ENCODE results near the gene FADD.
"Not testable (repeated sequence)": the region's sequence is repeated elsewhere in the genome, so short reads cannot be mapped to it uniquely, and the experiment has no call there.

FADD gene

DNA sequence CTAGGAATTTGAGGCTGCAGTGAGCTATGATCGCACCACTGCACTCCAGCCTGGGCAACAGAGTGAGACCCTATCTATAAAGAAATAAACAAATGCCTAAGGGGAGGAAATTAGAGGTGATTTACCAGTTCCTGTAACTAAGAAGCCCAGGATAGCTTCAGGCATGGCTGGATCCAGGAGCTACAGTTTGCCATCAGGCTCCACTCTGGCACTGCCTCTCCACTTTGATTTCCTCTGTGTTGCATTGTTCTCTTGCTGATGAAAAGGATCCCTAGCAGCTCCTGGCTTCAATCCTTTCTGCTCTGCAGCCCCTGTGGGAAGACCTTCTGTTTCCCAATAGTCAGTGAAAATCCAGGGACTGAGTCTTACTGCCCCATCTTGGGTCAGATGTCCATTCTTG is 20.1 kb upstream of the FADD start:
- no peak for DNase-seq

DNA sequence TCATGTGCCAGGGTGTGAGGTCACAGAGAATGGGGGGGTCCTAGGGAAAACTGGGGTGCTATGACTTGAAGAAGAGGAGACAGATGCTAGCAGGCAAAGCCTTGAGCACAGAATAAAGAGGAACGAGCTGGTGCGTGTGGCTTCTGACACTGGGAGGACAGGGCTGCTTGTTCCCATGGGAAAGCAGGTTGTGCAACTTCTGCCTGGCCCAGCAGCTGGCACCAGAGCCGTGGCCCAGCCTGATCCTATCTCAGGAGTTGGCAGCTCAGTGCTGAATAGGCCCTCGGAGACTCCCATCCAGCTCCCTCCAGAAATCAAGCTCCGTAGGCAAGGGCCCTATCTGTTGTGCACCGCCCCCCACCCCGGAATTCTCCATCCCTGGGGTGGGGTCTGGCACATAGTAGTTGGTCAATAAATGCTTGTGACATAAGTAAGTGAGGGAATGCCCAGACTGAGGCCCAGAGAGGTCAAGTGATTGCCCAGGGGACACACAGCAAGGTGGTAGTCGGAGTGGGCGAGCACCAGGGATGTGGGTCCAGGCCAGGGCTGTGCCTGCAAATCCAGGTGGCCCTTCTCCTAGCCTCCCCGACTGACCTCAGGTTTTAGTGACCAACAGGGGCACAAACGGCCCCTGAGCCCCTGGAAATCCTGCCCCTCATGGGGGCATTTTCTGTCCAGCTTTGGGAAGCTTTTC is 19.5 kb upstream of the FADD start:
- DNase-seq: no peak

DNA sequence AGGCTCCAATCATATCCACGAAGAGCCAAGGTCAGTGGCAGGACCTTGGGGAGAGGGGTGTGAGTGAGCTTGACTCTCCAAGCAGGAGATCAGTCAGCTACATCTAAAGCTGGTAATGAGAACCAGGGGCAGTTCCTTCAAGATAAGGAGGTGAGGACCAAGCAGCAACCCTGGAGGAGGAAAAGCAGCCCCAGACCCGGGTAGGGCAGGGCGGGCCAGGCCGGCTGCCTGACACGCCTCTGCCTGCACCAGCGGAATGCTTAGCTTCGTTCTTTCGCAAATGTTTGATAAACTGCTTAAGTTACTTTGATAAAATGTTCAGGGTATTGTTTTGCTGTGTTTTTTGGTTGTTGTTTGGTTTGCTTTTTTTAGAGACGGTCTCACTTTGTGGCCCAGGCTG is 18.7 kb upstream of the FADD start:
- no peak for DNase-seq

DNA sequence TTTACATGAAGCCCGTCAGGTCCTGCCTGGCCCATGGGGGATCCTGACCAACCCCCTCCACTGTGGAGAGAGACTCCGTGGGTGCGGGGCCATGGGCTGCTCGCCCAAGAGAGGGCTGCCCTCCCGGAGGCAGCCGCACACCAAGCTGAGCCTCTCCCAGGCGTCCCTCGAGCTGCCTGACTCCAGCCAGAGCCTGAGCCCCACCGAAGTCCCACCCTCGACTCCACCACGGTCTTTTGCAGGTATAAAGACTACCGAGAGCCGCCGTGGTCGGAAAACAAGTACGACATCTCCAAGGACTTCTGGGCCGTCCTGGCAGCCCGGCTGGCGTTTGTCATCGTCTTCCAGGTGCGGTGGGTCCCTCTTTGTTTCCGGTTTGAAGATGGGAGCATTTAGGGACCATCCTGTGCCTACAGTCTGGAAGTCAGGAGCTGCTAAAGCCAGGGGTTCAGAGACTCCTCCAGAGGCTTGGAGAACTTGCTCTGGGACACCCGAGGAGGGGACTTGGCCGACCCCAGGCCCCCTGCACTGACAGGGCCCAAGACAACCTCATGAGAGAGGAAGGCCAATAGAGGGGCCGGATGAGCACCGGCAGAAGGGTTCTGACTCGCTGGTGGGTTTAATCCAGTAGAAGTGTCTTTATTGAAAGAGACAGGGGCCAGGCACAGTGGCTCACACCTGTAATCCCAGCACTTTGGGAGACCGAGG is 17.6 kb upstream of the FADD start:
- DNase-seq: no peak

DNA sequence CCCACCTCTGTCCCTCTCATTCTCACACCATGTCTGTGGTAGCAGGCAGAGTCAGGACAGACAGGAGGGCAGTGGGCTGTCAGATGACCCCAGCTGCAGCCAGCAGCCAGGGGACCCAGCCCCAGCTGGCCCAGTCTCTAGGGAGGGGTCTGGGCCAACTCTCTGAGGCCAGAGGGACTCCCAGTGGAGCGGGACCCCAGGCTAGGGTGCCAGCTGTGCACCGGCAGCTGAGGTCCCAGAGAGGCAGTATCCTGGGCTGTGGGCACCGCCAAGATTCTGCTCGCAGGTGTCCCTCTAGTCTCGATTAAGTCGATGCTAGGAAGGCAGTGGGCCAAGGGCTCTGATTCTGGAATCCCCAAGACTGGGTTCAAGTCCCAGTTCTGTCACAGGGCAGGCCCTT is 16.7 kb upstream of the FADD start:
- DNase-seq: no peak

DNA sequence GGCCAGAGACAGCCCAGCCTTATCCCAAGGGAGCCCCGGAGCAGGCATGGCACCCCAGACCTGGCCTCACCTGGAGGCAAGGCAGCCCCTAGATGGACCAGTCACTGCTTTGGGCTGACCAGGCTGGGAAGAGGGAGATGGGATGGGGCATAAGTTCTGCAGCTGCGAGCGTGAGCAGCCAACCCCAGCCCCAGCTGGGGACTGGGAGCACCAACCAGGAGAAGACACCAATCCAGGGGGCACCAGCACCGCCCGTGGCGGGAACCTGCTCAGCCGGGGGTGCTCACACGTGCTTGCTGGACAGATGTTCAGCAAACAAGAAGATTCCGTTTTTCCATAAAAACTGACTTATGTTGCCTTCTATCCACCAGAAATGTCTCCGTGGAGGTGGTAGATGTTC is 16.2 kb upstream of the FADD start:
- DNase-seq: no peak

DNA sequence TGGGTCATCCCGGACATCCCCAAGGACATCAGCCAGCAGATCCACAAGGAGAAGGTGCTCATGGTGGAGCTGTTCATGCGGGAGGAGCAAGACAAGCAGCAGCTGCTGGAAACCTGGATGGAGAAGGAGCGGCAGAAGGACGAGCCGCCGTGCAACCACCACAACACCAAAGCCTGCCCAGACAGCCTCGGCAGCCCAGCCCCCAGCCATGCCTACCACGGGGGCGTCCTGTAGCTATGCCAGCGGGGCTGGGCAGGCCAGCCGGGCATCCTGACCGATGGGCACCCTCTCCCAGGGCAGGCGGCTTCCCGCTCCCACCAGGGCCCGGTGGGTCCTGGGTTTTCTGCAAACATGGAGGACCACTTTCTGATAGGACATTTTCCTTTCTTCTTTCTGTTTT is 15.3 kb upstream of the FADD start:
- DNase-seq: no peak

DNA sequence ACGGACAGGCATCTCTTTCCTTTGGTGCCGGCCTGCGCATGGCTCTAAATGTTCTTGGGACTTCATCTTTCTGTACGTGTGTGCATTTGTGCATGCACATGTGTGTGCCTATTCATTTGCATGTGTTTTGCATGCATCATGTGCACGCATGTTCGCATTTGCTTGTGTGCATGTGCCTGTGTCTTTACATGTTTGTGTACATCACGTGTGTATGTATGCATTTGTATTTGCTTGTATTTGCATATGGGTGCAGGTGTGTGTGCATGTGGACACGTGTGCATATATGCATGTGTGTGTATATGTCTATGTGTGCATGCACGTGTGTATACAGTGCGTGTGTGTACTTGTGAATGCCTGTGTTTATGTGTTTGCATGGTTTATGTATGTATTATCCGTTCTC is 13.5 kb upstream of the FADD start:
- no peak for DNase-seq

DNA sequence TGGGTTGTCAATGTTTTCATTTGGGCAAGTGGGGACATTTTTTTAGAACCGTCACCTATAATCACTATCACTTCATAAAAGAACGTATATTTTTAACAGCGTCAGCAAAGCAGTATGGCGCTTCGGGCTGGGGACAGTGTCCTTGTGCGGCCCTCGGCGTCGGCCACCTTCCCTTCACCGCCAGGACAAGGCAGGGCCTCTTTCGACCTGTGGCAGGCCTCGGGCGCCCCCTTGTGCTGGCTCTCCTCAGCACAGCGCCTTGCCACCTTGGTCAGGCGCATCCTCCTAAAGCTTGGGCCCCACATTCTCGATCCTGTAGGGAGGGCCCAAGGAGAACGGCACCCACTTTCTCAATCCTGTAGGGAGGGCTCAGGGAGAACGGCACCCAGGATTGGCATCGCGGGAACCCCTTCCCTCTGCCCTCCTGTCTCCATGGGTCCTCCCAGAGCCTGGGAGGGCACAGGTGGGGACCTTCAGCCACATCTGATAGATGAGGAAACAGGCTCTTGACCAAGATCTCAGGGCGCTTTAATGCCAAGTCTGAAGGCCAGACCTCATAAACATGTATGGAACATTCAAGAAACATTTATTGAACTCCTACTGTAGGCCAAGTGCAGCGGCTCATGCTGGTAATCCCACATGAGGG is 11.5 kb upstream of the FADD start:
- peak; percentile 53 for DNase-seq

DNA sequence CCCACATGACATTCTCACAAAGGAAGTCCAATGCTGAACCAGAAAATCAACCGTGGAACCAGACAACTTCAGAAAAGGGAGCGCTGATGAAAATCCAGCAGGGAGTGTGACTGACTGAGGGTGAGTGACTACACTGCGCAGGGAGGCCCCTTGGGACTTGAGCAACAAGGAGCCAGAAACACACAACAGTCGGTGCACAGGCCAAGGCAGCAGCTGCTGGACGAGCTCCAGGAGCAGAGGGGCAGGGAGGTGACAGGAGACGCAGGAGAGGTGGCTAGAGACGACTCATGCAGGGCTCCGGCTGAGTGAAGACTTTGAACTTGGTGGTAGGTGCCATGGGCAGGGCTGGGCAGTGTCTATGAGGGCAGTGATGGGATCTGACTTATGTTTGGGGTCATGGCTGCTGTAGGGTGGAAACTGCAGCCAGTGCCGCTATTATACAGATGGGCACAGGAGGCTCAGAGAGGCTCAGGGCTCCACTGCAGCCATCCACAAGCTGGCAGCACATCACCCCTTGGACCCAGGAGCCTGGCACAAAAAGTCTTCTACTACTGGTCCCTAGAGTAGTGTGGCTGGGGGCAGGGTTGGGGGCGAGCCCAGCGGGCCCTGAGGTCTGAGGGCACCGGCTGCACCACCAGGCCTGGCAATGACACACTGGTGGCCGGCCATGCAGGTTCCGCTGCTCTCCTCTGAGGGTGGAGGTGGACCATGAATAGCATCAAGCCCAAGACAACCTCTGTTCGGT is 10.3 kb upstream of the FADD start:
- DNase-seq: no peak

DNA sequence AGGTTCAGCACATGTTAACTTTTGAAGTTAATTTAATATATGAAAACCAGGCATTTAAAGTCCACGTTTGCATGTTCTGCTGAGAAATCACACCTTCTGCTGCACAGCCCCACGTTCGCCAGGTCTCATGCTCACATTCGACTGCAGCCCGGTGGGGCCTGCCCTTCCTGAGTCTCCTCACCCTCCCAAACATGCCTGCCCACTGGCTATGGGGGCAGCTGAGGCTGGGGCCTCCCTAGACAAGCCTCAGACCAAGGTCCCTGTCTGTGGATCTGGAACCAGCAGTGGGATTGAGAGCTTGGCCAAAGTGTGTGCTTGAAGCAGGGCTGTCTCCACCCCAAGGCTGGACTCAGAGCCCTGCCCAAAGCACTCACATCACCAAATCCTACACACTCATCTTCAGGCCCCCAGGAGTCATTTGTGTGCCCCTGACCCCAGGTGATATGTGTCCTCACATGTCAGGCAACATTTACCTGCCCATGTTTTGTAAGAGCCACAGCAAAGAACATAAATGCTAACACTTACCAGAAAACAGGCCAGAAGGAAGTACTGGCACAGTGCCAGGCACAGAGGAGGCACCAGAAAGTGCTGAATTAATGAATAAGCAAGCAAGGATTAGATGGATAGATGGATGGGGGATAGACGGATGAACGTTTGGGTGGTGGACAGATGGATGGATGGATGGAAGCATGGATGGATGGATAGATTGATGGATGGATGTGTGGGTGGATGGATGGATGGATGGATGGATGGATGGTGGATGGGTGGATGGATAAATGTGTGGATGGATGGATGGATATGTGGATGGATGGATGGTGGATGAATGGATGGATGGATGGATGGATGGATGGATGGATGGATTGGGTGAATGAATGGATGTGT is 9.4 kb upstream of the FADD start:
- DNase-seq: no peak

DNA sequence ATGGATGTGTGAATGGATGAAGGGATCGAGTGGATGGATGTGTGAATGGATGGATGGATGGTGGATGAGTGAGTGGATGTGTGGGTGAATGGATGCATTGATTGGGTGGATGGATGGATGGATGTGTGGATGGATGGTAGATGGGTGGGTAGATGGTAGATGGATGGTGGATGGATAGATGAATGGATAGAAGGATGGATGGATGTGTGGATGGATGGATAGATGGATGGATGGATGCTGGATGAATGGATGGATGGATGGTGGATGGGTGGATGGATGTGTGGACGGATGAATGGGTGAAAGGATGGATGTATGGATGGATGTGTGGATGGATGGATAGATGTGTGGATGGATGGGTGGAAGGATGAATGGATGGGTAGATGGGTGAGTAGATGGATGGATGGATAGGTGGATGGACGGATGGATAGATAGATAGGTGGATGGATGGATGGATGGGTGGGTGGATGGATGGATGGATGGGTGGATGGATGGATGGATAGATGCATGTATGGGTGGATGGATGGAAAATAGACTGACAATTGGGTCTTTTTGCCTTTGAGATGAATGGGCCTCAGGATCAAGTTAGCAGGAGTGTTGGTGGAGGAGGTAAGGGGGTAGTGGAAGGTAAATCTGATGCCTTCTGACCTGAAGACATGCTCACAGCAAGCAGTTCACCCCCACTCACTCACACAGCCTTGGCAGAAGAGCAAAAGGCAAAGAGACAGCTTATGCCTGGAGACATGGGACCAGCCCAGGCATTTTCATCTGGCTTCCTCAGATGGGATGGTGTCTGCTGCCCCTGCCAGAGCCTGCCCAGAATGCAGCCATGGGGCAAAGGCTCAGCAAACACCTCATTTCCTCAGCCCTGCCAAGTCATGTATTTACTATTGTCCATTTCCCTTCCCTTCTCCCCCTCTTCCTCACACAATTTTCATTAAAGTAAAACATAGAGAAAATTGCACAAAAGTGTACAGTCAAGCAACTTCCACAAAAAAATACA is 8.0 kb upstream of the FADD start:
- DNase-seq: no peak

DNA sequence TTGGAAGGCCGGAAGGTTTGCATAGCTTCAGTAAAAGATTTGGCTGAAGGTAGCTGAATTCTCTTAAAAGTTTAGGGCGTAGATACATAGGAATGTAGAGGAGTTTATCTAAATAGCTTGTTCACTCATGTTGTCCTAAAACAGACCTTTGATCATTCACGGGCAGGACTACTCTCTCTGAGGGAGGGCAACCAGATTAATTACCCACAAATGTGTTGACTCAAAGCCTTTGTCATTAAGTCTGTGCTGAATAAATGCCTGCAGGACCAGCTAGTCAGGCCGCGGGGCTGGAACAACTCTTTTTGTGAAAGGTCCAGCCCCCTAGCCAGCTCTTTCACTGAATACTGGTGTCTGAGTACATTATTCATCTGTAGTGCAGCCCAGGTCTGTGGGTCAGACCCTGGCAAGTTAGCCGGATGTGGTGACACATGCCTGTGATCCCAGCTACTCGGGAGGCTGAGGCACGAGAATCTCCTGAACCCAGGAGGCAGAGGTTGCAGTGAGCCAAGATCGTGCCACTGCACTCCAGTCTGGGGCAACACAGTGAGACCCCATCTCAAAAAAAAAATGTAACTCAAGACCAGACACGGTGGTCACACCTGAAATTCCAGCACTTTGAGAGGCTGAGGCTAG is 2.8 kb upstream of the FADD start:
- DNase-seq: no peak

DNA sequence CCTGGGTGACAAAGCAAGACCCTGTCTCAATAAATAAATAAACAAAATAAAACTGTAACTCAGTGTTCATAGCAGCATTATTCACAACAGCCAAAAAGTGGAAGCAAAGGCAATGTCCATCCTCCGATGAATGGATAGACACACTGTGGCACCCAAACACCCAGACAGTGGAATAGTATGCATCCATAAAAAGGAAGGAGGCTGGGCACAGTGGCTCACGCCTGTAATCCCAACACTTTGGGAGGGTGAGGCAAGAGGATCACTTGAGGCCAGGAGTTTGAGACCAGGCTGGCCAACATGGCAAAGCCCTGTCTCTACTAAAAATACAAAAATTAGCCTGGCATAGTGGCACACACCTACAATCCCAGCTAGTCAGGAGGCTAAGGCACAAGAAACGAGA is 2.0 kb upstream of the FADD start:
- DNase-seq: not testable (repeated sequence)

DNA sequence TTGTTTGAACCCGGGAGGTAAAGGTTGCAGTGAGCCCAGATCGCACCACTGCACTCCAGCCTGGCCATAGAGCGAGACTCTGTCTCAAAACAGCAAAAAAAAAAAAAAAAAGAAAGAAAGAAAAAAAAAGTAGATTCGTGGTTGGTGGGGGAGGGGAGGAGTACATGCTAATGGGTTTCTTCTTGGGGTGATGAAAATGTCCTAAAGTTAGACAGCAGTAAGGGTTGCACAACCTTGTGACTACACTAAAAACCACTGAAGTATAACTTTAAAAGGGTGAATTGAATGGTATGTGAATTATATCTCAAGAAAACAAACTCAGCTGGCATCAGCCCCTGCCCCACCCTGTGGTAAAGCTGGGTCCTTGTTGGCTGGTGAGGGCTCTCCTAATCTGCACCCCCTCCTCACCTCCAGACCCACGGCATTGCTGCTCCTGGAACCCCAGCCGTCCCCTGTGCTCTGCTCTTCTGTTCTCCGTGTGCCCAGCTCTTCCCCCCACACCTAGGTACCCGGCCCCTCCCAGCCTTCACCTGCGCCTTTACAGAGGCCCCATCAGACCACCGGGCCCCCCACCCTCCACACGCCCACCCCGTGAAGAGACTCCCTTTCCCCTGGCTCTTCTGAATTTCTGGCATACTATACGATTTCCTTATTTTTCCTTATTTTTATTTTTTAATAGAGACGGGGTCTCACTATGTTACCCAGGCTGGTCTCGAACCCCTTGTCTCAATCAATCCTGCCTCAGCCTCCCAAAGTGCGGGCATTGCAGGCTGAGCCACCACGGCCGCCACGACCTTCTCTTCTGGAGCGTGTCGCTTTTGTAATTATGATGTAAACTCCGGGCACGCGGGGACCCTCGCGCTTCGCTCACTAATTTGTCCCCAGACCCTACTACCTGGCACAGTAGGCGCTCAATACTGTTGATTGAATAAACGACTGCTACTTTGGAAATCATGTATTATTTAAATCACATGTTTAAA is 924 bp upstream of the FADD start:
- no peak for DNase-seq

DNA sequence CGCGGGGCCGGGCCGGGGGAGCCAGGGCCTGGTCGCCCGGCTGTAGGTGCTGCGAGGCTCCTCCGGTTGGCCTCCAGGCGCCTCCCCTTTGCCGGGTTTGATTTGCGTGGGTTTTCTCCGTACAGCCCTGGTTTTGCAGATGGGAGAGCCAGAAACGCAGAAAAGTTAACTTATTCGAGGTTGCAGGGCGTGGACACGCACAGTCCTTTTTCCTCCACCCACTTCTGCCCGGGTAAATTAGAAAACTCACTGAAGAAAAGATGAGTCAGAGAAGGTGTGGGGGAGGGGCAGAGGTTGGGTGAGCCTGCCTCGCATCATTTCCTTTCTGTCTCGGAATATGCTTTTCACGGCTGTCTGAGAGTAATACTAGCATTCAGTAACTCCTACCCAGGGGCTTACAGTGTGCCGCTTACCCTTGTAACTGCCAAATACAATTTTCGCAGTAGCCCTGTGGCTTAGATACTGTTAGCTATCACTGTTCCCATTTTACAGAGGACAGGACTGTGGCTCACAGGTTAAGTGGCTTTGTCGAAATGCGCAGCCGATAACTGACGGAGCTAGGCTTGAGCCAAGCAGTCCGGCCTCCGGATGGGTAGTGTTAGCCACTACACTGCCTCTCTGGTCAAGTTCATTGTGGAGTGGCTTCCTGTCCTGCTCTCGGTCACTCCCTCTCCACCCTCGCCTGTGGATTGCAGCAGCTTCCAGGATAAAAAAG is 812 bp downstream of the FADD start:
- DNase-seq: peak; percentile 90

DNA sequence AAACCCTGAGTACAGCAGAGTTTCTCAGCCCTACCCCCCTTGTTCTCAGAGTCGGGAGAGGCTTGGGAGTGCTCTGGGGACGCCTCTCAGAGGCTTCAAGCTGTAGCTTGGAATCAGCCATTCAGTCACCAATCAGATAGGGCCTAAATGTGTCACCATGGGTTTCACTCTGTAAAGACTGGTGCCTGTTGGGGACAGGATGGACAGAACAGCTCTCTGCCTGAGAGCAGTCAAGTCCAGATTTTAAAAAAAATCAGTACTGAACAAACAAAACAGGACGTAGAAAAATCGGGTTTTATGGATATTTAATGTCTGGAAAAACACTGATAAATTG is 1.3 kb downstream of the FADD start:
- DNase-seq: no peak

DNA sequence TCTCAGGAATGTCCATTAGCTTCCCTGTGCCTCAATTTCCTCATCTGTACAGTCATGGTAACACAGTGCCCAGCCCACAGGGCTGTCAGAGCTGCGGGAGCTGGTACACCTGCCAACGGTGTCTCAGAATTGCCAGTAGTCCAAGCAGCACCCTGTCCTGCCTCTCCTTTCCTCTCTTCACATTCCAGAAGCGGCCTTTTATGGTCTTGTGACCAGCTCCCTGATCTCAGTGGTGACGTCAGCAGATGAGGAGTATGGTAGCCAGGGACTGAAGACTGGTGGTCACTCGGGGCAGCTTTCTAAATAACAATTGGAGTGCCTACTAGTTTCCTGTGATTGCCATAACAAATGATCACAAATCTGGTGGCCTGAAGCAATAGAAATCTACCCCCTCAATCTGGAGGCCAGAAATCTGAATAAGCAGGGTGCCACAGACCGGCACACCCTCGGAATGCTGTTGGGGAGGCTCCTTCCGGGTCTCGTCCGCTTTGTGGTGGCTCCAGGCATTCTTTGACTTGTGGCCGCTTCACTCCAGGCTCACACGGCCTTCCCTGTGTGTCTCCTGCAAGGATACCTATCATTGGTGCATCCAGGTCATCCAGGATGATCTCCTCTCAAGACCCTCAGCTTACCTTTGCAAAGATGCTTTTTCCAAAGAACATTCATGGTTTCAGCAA is 2.1 kb downstream of the FADD start:
- no peak for DNase-seq

All from activated naive CD4-positive, alpha-beta T cell treated with anti-CD3 and anti-CD28 coated beads, Interleukin-2, amount 50 U/mL, for 16 hours (primary cell).